Loucy (cell line): ENCODE measurements around the gene SLC39A9.

Experiments used
- CTCF ChIP-seq: fragments of 200-600 bp; sonication (generic); conservative IDR thresholded peaks from 2 replicates; pipeline ENCODE4 v1.5.1; 2014; ENCODE audit warnings: mild to moderate bottlenecking, antibody characterized with exemption, low read length
- EZH2phosphoT487 ChIP-seq: fragments of 200-600 bp; IDR thresholded peaks from 2 replicates; pipeline ENCODE4 v1.6.1; 2018; ENCODE audit warnings: antibody characterized with exemption, mild to moderate bottlenecking, moderate library complexity, borderline replicate concordance

GRCh38 chr14:69413483-69413882 lies 15.0 kb downstream of the SLC39A9 start:
- TF ChIP-seq CTCF = no peak
- TF ChIP-seq EZH2phosphoT487 = no peak
